ENCODE data around the gene FTO. TPM values are rescaled to one million over a fixed set of nuclear protein-coding genes. Genes with fewer than 3 reads are reported as not detected.

The FTO gene
- polyA plus RNA-seq, 2 donors, result 5.3 to 14.7 TPM

DNA sequence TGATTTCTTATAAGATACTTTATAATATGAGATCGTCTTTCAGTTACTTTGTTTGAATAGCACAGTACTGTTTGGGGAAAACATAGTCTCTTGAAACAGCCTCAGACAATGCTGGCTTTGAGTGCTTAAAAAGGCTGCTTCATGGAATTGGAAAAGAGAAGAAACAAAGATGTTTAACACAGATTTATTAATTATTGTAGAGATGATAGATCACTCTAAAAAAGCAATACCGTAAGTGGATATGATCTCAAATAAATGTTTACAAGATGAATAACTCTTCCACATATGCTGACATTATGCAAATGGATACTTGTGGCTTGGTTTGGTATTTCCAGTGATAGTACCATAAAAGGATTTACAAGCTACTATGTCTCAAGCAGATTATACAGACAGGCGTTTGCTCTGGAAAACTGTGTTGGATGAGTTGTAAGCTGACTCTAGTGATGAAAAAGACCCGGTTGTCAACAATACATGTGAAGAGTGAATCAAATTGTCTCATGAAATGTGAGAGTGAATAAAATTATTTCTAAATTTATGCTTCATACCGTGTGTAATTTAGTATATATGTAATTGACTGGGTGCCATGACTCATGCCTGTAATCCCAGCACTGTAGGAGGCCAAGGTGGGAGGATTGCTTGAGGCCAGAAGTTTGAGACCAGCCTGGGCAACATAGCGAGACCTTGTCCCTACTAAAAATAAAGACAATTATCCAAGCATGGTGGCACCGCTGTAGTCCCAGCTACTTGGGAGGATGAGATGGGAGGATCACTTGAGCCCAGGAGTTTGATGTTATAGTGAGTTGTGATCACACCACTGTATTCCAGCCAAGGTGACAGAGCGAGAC, 105.4 kb downstream of the FTO start:
- Histone ChIP-seq H3K4me3 (ENCODE audit: low read depth in 1 of 2, low read length in 2 of 2) (no peak overlapping the region), H3K27ac (ENCODE audit: low read depth in 2 of 2, low read length in 1 of 2) (no peak overlapping the region), H3K36me3 (ENCODE audit: control insufficient read depth in 2 of 2, insufficient read depth in 2 of 2, low read length in 1 of 2) (no peaks in the 10 kb centered on the region), H3K4me1 (ENCODE audit: control insufficient read depth in 2 of 2, insufficient read depth in 2 of 2, low read length in 1 of 2) (peaks cover 0 to 4% of the 10 kb centered on the region in 2 donors), H3K9me3 (ENCODE audit: control insufficient read depth in 2 of 2, insufficient read depth in 1 of 2, low read depth in 1 of 2, low read length in 1 of 2) (peaks cover 0 to 2% of the 10 kb centered on the region in 2 donors), H3K27me3 (ENCODE audit: control insufficient read depth in 1 of 2, insufficient read depth in 2 of 2, low read length in 2 of 2) (no peaks in the 10 kb centered on the region)
- 81 to 84% methylated on average over 8 of the region's 8 CpGs for WGBS, 2 donors

GRCh38 chr16:53812914-53813313, 109.0 kb downstream of the FTO start:
- H3K9me3 ChIP-seq (ENCODE audit: control insufficient read depth in 2 of 2, insufficient read depth in 1 of 2, low read depth in 1 of 2, low read length in 1 of 2), result no peaks in the 10 kb centered on the region
- no peak overlapping the region for H3K4me3 ChIP-seq (ENCODE audit: low read depth in 1 of 2, low read length in 2 of 2)
- no peaks in the 10 kb centered on the region for H3K27me3 ChIP-seq (ENCODE audit: control insufficient read depth in 1 of 2, insufficient read depth in 2 of 2, low read length in 2 of 2)
- no peak overlapping the region for H3K27ac ChIP-seq (ENCODE audit: low read depth in 2 of 2, low read length in 1 of 2)
- H3K36me3 ChIP-seq (ENCODE audit: control insufficient read depth in 2 of 2, insufficient read depth in 2 of 2, low read length in 1 of 2), result no peaks in the 10 kb centered on the region
- no peaks in the 10 kb centered on the region for H3K4me1 ChIP-seq (ENCODE audit: control insufficient read depth in 2 of 2, insufficient read depth in 2 of 2, low read length in 1 of 2)
- WGBS, 2 donors, result 60 to 77% methylated on average over 2 of the region's 2 CpGs

- Histone ChIP-seq H3K4me1 (ENCODE audit: control insufficient read depth in 2 of 2, insufficient read depth in 2 of 2, low read length in 1 of 2) (no peaks in the 10 kb centered on the region), H3K27me3 (ENCODE audit: control insufficient read depth in 1 of 2, insufficient read depth in 2 of 2, low read length in 2 of 2) (no peaks in the 10 kb centered on the region), H3K27ac (ENCODE audit: low read depth in 2 of 2, low read length in 1 of 2) (no peak overlapping the region), H3K4me3 (ENCODE audit: low read depth in 1 of 2, low read length in 2 of 2) (no peak overlapping the region), H3K36me3 (ENCODE audit: control insufficient read depth in 2 of 2, insufficient read depth in 2 of 2, low read length in 1 of 2) (no peaks in the 10 kb centered on the region), H3K9me3 (ENCODE audit: control insufficient read depth in 2 of 2, insufficient read depth in 1 of 2, low read depth in 1 of 2, low read length in 1 of 2) (no peaks in the 10 kb centered on the region)
- 74 to 85% methylated on average over 7 of the region's 7 CpGs for WGBS, 2 donors
Observed at GRCh38 chr16:53814801-53815200, 110.8 kb downstream of the FTO start.

DNA sequence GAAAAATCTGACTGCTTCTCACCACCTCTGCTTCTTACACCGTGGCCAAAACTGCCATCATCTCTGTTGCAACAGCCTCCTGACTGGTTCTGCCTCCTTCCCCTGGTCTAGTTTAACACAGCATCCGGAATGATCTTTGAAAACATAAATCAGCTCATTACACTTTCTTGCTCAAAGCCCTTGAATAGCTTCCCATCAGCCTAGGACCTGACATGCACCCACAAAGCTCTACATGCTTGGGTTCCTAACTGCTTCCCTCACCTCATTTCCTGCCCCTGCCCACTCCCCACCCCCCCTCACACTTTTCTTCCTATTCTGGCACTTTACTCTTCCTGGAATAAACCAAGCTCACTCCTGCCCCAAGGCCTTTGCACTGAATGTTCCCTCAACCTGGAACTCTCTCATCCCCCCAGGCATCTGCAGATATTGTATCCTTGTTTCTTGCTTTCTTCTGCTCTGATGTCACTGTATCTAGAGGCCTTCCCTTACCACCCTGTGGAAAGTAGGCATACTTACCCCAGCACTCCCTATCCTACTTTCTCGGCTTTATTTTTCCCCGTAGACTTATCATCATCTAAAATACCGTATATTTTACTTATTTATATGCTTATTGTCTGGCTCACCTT, 112.4 kb downstream of the FTO start:
- no peaks in the 10 kb centered on the region for H3K27me3 ChIP-seq (ENCODE audit: control insufficient read depth in 1 of 2, insufficient read depth in 2 of 2, low read length in 2 of 2)
- no peaks in the 10 kb centered on the region for H3K9me3 ChIP-seq (ENCODE audit: control insufficient read depth in 2 of 2, insufficient read depth in 1 of 2, low read depth in 1 of 2, low read length in 1 of 2)
- H3K36me3 ChIP-seq (ENCODE audit: control insufficient read depth in 2 of 2, insufficient read depth in 2 of 2, low read length in 1 of 2), result no peaks in the 10 kb centered on the region
- no peak overlapping the region for H3K4me3 ChIP-seq (ENCODE audit: low read depth in 1 of 2, low read length in 2 of 2)
- H3K4me1 ChIP-seq (ENCODE audit: control insufficient read depth in 2 of 2, insufficient read depth in 2 of 2, low read length in 1 of 2), result no peaks in the 10 kb centered on the region
- WGBS, 2 donors, result 79 to 88% methylated on average over 5 of the region's 5 CpGs
- H3K27ac ChIP-seq (ENCODE audit: low read depth in 2 of 2, low read length in 1 of 2), result no peak overlapping the region

DNA sequence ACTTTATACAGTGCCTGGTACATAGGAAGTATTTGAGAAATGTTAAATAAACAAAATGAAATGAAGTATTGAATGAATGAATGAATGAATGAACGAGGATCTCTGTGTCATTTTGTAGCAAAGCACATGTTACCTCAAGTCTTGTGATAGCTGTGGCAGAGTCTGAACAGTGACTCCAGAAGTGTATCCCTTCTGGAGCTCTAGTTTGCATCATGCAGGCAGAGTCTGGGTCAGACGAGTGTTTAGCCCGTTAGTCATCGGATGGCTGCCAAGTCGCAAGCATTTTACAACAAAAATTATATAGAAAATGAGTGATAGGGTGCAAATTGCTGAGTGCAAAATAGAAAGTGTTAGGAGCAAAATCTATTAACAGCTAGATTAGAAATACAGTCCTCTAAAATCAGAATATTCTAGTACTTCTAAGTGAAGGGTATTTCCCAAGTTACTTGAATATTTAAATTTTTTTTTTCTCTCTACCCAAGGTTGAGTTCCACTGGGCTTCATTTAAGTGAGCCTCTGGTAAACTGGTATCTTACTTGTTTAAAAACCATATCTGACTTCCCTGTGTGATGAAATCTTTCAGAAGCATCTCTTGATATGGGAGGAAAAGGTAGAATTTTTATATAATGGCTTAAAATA, 113.3 kb downstream of the FTO start:
- 58 to 71% methylated on average over 5 of the region's 5 CpGs for WGBS, 2 donors
- H3K4me1 ChIP-seq (ENCODE audit: control insufficient read depth in 2 of 2, insufficient read depth in 2 of 2, low read length in 1 of 2), result no peaks in the 10 kb centered on the region
- H3K4me3 ChIP-seq (ENCODE audit: low read depth in 1 of 2, low read length in 2 of 2), result no peak overlapping the region
- H3K9me3 ChIP-seq (ENCODE audit: control insufficient read depth in 2 of 2, insufficient read depth in 1 of 2, low read depth in 1 of 2, low read length in 1 of 2), result no peaks in the 10 kb centered on the region
- H3K36me3 ChIP-seq (ENCODE audit: control insufficient read depth in 2 of 2, insufficient read depth in 2 of 2, low read length in 1 of 2), result no peaks in the 10 kb centered on the region
- no peaks in the 10 kb centered on the region for H3K27me3 ChIP-seq (ENCODE audit: control insufficient read depth in 1 of 2, insufficient read depth in 2 of 2, low read length in 2 of 2)
- H3K27ac ChIP-seq (ENCODE audit: low read depth in 2 of 2, low read length in 1 of 2), result no peak overlapping the region

- no peaks in the 10 kb centered on the region for H3K27me3 ChIP-seq (ENCODE audit: control insufficient read depth in 1 of 2, insufficient read depth in 2 of 2, low read length in 2 of 2)
- H3K36me3 ChIP-seq (ENCODE audit: control insufficient read depth in 2 of 2, insufficient read depth in 2 of 2, low read length in 1 of 2), result no peaks in the 10 kb centered on the region
- H3K4me1 ChIP-seq (ENCODE audit: control insufficient read depth in 2 of 2, insufficient read depth in 2 of 2, low read length in 1 of 2), result no peaks in the 10 kb centered on the region
- no peak overlapping the region for H3K27ac ChIP-seq (ENCODE audit: low read depth in 2 of 2, low read length in 1 of 2)
- H3K9me3 ChIP-seq (ENCODE audit: control insufficient read depth in 2 of 2, insufficient read depth in 1 of 2, low read depth in 1 of 2, low read length in 1 of 2), result no peaks in the 10 kb centered on the region
- H3K4me3 ChIP-seq (ENCODE audit: low read depth in 1 of 2, low read length in 2 of 2), result no peak overlapping the region
- 52 to 66% methylated on average over 1 of the region's 1 CpG for WGBS, 2 donors
Observed at GRCh38 chr16:53817812-53818550, 114.0 kb downstream of the FTO start.

DNA sequence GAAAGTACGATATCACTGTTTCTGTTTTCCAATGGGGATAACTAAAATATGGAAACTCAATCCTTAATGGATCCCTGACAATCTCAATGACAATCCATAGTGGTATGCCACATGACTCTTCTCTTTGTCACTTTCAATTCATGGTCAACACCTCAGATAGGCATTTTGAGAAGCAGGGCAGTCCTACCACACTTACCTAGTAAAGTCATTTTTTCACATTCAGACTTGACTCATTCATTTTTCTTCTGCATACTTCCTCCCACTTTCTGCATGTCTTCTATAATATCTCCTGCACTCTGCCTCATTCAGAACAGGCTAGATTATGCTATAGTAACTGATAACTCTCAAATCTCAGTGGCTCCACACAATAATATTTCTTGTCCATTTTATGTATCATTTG, 117.5 kb downstream of the FTO start:
- WGBS, 2 donors, result 77 to 81% methylated on average over 1 of the region's 1 CpG
- Histone ChIP-seq H3K4me1 (ENCODE audit: control insufficient read depth in 2 of 2, insufficient read depth in 2 of 2, low read length in 1 of 2) (no peaks in the 10 kb centered on the region), H3K27me3 (ENCODE audit: control insufficient read depth in 1 of 2, insufficient read depth in 2 of 2, low read length in 2 of 2) (no peaks in the 10 kb centered on the region), H3K9me3 (ENCODE audit: control insufficient read depth in 2 of 2, insufficient read depth in 1 of 2, low read depth in 1 of 2, low read length in 1 of 2) (no peaks in the 10 kb centered on the region), H3K4me3 (ENCODE audit: low read depth in 1 of 2, low read length in 2 of 2) (no peak overlapping the region), H3K27ac (ENCODE audit: low read depth in 2 of 2, low read length in 1 of 2) (no peak overlapping the region), H3K36me3 (ENCODE audit: control insufficient read depth in 2 of 2, insufficient read depth in 2 of 2, low read length in 1 of 2) (peaks cover 0 to 2% of the 10 kb centered on the region in 2 donors)

DNA sequence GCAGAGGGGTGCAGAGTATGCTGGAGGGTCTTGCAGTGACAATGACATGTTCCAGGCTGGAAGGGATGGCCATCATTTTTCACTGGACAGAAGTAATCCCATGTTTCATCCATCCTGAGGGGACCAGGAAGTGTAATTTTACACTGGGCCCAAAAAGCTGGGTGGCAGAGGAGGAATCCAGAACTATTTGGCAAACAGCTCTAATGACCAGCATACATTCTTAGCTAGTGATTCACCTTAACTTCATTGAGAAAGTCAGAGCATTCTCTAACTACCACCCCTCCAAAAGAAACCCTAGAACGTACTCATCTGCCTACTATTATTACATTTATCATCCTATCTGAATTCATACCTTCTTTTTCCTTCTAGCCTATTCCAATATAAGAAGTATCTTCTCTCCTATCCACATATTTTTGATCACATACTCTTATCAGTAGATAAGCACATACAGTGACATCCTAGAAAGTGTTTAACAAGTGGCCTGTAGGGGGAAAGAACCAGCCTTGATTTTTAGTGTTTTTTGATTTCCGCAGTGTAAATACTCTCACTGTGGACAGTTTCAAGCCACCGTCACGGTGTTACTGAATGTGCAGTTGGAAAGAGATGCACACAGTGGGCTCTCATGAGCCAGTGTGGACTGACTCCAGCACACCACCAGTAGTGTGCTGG, 118.1 kb downstream of the FTO start:
- Histone ChIP-seq H3K27ac (ENCODE audit: low read depth in 2 of 2, low read length in 1 of 2) (no peak overlapping the region), H3K36me3 (ENCODE audit: control insufficient read depth in 2 of 2, insufficient read depth in 2 of 2, low read length in 1 of 2) (peaks cover 0 to 2% of the 10 kb centered on the region in 2 donors), H3K4me1 (ENCODE audit: control insufficient read depth in 2 of 2, insufficient read depth in 2 of 2, low read length in 1 of 2) (no peaks in the 10 kb centered on the region), H3K9me3 (ENCODE audit: control insufficient read depth in 2 of 2, insufficient read depth in 1 of 2, low read depth in 1 of 2, low read length in 1 of 2) (no peaks in the 10 kb centered on the region), H3K4me3 (ENCODE audit: low read depth in 1 of 2, low read length in 2 of 2) (no peak overlapping the region), H3K27me3 (ENCODE audit: control insufficient read depth in 1 of 2, insufficient read depth in 2 of 2, low read length in 2 of 2) (no peaks in the 10 kb centered on the region)
- WGBS, 2 donors, result 75 to 80% methylated on average over 4 of the region's 4 CpGs

DNA sequence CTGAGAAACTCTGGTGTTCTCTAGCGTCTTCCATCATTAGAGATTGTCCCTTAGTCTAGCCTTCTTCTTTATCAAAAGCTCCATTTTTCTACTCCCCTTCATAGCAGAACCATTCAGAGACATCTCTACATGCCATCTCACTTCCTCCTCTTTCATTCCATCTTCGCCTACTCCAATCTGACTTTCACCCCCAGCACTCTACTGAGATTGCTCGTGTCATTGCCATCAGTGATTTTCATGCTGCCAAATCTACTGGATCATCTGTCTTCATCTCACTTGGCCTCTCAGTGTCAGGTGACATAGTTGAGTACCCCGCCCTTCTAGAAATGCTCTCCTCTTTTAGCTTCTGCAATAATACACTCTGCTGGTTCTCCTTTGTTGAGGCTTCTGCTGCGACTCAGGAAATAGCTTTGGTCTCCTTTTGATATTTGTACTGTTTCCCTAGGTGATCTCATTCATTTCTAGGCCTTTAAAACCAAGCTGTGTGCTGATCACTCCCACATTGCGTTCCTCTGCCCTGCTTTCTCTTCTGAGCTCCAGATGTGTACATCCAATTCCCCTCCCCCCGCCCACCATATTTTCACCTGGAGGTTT, 119.1 kb downstream of the FTO start:
- no peak overlapping the region for H3K27ac ChIP-seq (ENCODE audit: low read depth in 2 of 2, low read length in 1 of 2)
- no peak overlapping the region for H3K4me3 ChIP-seq (ENCODE audit: low read depth in 1 of 2, low read length in 2 of 2)
- no peaks in the 10 kb centered on the region for H3K9me3 ChIP-seq (ENCODE audit: control insufficient read depth in 2 of 2, insufficient read depth in 1 of 2, low read depth in 1 of 2, low read length in 1 of 2)
- no peaks in the 10 kb centered on the region for H3K27me3 ChIP-seq (ENCODE audit: control insufficient read depth in 1 of 2, insufficient read depth in 2 of 2, low read length in 2 of 2)
- 84 to 88% methylated on average over 7 of the region's 7 CpGs for WGBS, 2 donors
- H3K36me3 ChIP-seq (ENCODE audit: control insufficient read depth in 2 of 2, insufficient read depth in 2 of 2, low read length in 1 of 2), result peaks cover 0 to 2% of the 10 kb centered on the region in 2 donors
- no peaks in the 10 kb centered on the region for H3K4me1 ChIP-seq (ENCODE audit: control insufficient read depth in 2 of 2, insufficient read depth in 2 of 2, low read length in 1 of 2)
